GM12878 (cell line): ENCODE measurements around the gene CCDC74A. TPM values are rescaled to one million over a fixed set of nuclear protein-coding genes. Genes with fewer than 3 reads are reported as not detected.
A peak's percentile ranks its signal among the peaks of the same experiment; 100 is the strongest.

Experiments
- ATAC-seq: fragments of 200-7000 bp; cut with Tn5 transposase; 3 replicates; pipeline ENCODE4 v1.9.1; 2020; ENCODE audit warnings: mild to moderate bottlenecking, moderate library complexity
- BruUV-seq: library from RNA; stranded (reverse); fragments of 400-500 nt; replicated peaks from 2 replicates; lab custom pipeline; 2021; lab: Mats Ljungman, UMichigan
- CTCF ChIA-PET: fragments of 300-600 bp; sonication (Branson Sonifier 250); formaldehyde crosslinking; extraction: SDS; loops from one replicate; lab custom pipeline; 2021; ENCODE audit warnings: inconsistent platforms; lab: Yijun Ruan, JAX
- POLR2A ChIA-PET: fragments of 350-600 bp; formaldehyde crosslinking; extraction: SDS; loops from one replicate; lab custom pipeline; 2021; ENCODE audit warnings: inconsistent platforms; lab: Charles Lee
- RAD21 ChIA-PET: fragments of 300-600 bp; sonication (Branson Sonifier 250); formaldehyde crosslinking; loops from one replicate; lab custom pipeline; 2023; ENCODE audit warnings: antibody characterized with exemption; ENCODE audit not compliant: unreplicated experiment; lab: Charles Lee
- SMC1A ChIA-PET: fragments of 300-600 bp; sonication (Branson Sonifier 250); formaldehyde crosslinking; loops from one replicate; lab custom pipeline; 2023; ENCODE audit not compliant: unreplicated experiment, uncharacterized antibody; lab: Charles Lee
- DNase-seq: peaks from one replicate; pipeline ENCODE4 v3.0.0-alpha.2; 2011; ENCODE audit warnings: low read depth, low spot score
- FAIRE-seq: peaks from 3 replicates; lab custom pipeline; 2011; peaks lifted over from hg19 to GRCh38; lab: Jason Lieb, UNC
- H2AFZ ChIP-seq: 2 replicates; pipeline ENCODE4 v1.6.0; 2011; ENCODE audit warnings: low read depth, low read length, control low read depth; ENCODE audit not compliant: control insufficient read depth
- H3K27ac ChIP-seq: 2 replicates; pipeline ENCODE4 v1.5.1; 2011; ENCODE audit warnings: control low read depth; ENCODE audit not compliant: control insufficient read depth, insufficient read depth
- H3K27me3 ChIP-seq, 2 experiments: replicated peaks in 1 of 2; 2 replicates each; pipeline versions ENCODE4 v1.6.0 to v1.6.1; 2011; ENCODE audit warnings: low read length in 1 of 2; ENCODE audit not compliant: control insufficient read depth in 2 of 2, insufficient read depth in 2 of 2
- H3K36me3 ChIP-seq, 2 experiments: 2 replicates each; pipeline ENCODE4 v1.5.1; 2011; ENCODE audit warnings: low read length in 1 of 2; ENCODE audit not compliant: control insufficient read depth in 2 of 2, insufficient read depth in 2 of 2
- H3K4me1 ChIP-seq: 2 replicates; pipeline ENCODE4 v1.6.1; 2011; ENCODE audit warnings: mild to moderate bottlenecking, low read length, moderate library complexity, mixed read lengths; ENCODE audit not compliant: control insufficient read depth, insufficient read depth
- H3K4me2 ChIP-seq: 2 replicates; pipeline ENCODE4 v1.6.0; 2011; ENCODE audit warnings: control low read depth; ENCODE audit not compliant: control insufficient read depth, insufficient read depth
- H3K4me3 ChIP-seq: fragments of 200-600 bp; sonication (generic); 2 replicates; pipeline ENCODE4 v1.5.1; 2016
- H3K79me2 ChIP-seq: 2 replicates; pipeline ENCODE4 v1.6.0; 2011; ENCODE audit warnings: low read length; ENCODE audit not compliant: control insufficient read depth, insufficient read depth
- H3K9ac ChIP-seq: 2 replicates; pipeline ENCODE4 v1.8.0; 2011; ENCODE audit warnings: low read length, control low read depth, mixed read lengths; ENCODE audit not compliant: control insufficient read depth, insufficient read depth
- H3K9me3 ChIP-seq: replicated peaks from 3 replicates; pipeline ENCODE4 v1.5.1; 2011; ENCODE audit warnings: mild to moderate bottlenecking, low read length; ENCODE audit not compliant: control insufficient read depth, insufficient read depth
- H4K20me1 ChIP-seq: 2 replicates; pipeline ENCODE4 v1.6.0; 2011; ENCODE audit not compliant: control insufficient read depth, insufficient read depth
- BRCA1 ChIP-seq: IDR thresholded peaks from 2 replicates; pipeline ENCODE4 v1.6.1; 2011; ENCODE audit warnings: low read depth, low read length, improper control_type of control experiment
- CREM ChIP-seq: IDR thresholded peaks from 2 replicates; pipeline ENCODE4 v1.6.1; 2014; ENCODE audit warnings: antibody characterized with exemption, low read depth
- ESRRA ChIP-seq: IDR thresholded peaks from 2 replicates; pipeline ENCODE4 v1.6.1; 2012; ENCODE audit warnings: mild to moderate bottlenecking, low read length, improper control_type of control experiment
- FOXM1 ChIP-seq: IDR thresholded peaks from 2 replicates; pipeline ENCODE4 v1.6.1; 2012; ENCODE audit warnings: low read depth, mild to moderate bottlenecking, inconsistent platforms, low read length, moderate library complexity
- GATAD2B ChIP-seq: fragments of 450-650 bp; conservative IDR thresholded peaks from 2 replicates; pipeline ENCODE4 v1.6.1; 2017; ENCODE audit warnings: low read depth, mild to moderate bottlenecking, moderate library complexity
- HDGF ChIP-seq: fragments of 450-650 bp; IDR thresholded peaks from 2 replicates; pipeline ENCODE4 v1.6.1; 2016; ENCODE audit warnings: antibody characterized with exemption
- JUND ChIP-seq: IDR thresholded peaks from 2 replicates; pipeline ENCODE4 v1.6.1; 2012; ENCODE audit warnings: low read depth, mild to moderate bottlenecking, low read length, improper control_type of control experiment, moderate library complexity
- KDM1A ChIP-seq: fragments of 200-600 bp; sonication (generic); IDR thresholded peaks from 2 replicates; pipeline ENCODE4 v1.6.1; 2016; ENCODE audit warnings: borderline replicate concordance
- MEF2A ChIP-seq: IDR thresholded peaks from 2 replicates; pipeline ENCODE4 v1.6.1; 2011; ENCODE audit warnings: low read depth, mild to moderate bottlenecking, low read length, moderate library complexity; ENCODE audit not compliant: insufficient read depth
- MEF2B ChIP-seq: fragments of 450-650 bp; IDR thresholded peaks from 2 replicates; pipeline ENCODE4 v1.6.1; 2018; ENCODE audit warnings: mild to moderate bottlenecking, moderate library complexity; ENCODE audit not compliant: partially characterized antibody, poor library complexity, severe bottlenecking
- NR2C2 ChIP-seq: IDR thresholded peaks from 2 replicates; pipeline ENCODE4 v1.6.1; 2011; ENCODE audit warnings: borderline replicate concordance, low read depth; ENCODE audit not compliant: control insufficient read depth, insufficient read length
- NRF1 ChIP-seq: conservative IDR thresholded peaks from 2 replicates; pipeline ENCODE4 v1.6.1; 2011; ENCODE audit warnings: mild to moderate bottlenecking, low read depth, low read length, improper control_type of control experiment
- SMAD1 ChIP-seq: fragments of 450-650 bp; IDR thresholded peaks from 2 replicates; pipeline ENCODE4 v1.6.1; 2018; ENCODE audit warnings: mild to moderate bottlenecking, low read depth; ENCODE audit not compliant: partially characterized antibody
- TBL1XR1 ChIP-seq: IDR thresholded peaks from 2 replicates; pipeline ENCODE4 v1.6.1; 2012; ENCODE audit warnings: low read depth, low read length, improper control_type of control experiment
- TCF3 ChIP-seq: IDR thresholded peaks from 2 replicates; pipeline ENCODE4 v1.6.1; 2012; ENCODE audit warnings: low read depth, mild to moderate bottlenecking, low read length, borderline replicate concordance; ENCODE audit not compliant: insufficient read depth
- WRNIP1 ChIP-seq: IDR thresholded peaks from 2 replicates; pipeline ENCODE4 v1.6.1; 2011; ENCODE audit warnings: low read depth, low read length, improper control_type of control experiment, borderline replicate concordance
- ZBED1 ChIP-seq: IDR thresholded peaks from 2 replicates; pipeline ENCODE4 v1.6.1; 2016; ENCODE audit warnings: borderline replicate concordance
- ZNF592 ChIP-seq: fragments of 450-650 bp; IDR thresholded peaks from 2 replicates; pipeline ENCODE4 v1.6.1; 2017; ENCODE audit warnings: mild to moderate bottlenecking, moderate library complexity
- WGBS: methylation state at CpG from one replicate; pipeline ENCODE4 v1.1.6; 2016; ENCODE audit warnings: low lambda C conversion rate; ENCODE audit not compliant: insufficient replicate concordance, insufficient coverage; ENCODE audit errors: missing lambda C conversion rate; 5-methylcytosine and 5-hydroxymethylcytosine counted together
- in situ Hi-C: fragments of 300-500 bp; cut with MboI; formaldehyde crosslinking; loops from 9 replicates; pipeline ENCODE4 v1.14.3; 2018; ENCODE audit warnings: mixed read lengths
- intact Hi-C: fragments of 100-400 bp; cut with micrococcal nuclease; formaldehyde crosslinking; loops from one replicate; pipeline ENCODE4 v1.14.2; 2022; ENCODE audit not compliant: unreplicated experiment
- polyA plus RNA-seq, 11 experiments: library from polyadenylated mRNA; depleted of rRNA in 4 of 11; unstranded in 6 of 11; stranded (reverse) in 5 of 11; fragments of >200 nt; fragmentation: Nextera tagmentation in 4 of 11; fragmentation: Illumina TruSeq in 1 of 11; extraction: Ambion mirVana in 4 of 11; extraction: Trizol in 1 of 11; gene quantifications; 1 replicate in 1 of 11; 2 replicates in 10 of 11; pipeline versions ENCODE4 v1.2.1 to v1.2.3, GENCODE V29; 2011 to 2016; ENCODE audit warnings: inconsistent platforms in 2 of 11, missing spikeins in 2 of 11, low read depth in 1 of 11
- total RNA-seq, 4 experiments: library from RNA; depleted of rRNA in 3 of 4; stranded (reverse); fragments of >200 nt in 3 of 4; fragmentation: Illumina TruSeq in 1 of 4; extraction: Trizol in 1 of 4; gene quantifications; 2 replicates each; pipeline versions ENCODE4 v1.2.1 to v1.2.3, GENCODE V29; 2013 to 2021

Gene CCDC74A
- total and polyA plus RNA-seq, 10 of the 15 experiments (the other 5 are each of a cell fraction or from before 2014, with no cell fraction given), result 14.3 to 133 (median 64.2) TPM

- no TSS peak for BruUV-seq
Observed at GRCh38 chr2:131521961-131522781, 5.5 kb upstream of the CCDC74A start.

More at GRCh38 chr2:131521961-131522781, 5.5 kb upstream of the CCDC74A start:
- no peaks in the 10 kb centered on the region for H3K79me2 ChIP-seq
- no peaks in the 10 kb centered on the region for H3K4me1 ChIP-seq
- WGBS, result 90% methylated on average over 20 of the region's 20 CpGs
- TF ChIP-seq ZBED1 (no peak), NR2C2 (no peak), ZNF592 (no peak), ESRRA (no peak), TCF3 (no peak), CREM (no peak), GATAD2B (no peak), NRF1 (no peak), WRNIP1 (no peak), KDM1A (no peak), HDGF (no peak), JUND (no peak), TBL1XR1 (no peak), MEF2B (no peak), BRCA1 (no peak), FOXM1 (no peak), MEF2A (no peak), SMAD1 (no peak)
- H3K27me3 ChIP-seq, result no peaks in the 10 kb centered on the region
- no peaks in the 10 kb centered on the region for H3K9me3 ChIP-seq
- SMC1A ChIA-PET, result no interaction called here
- H4K20me1 ChIP-seq, result no peaks in the 10 kb centered on the region
- CTCF ChIA-PET, result interaction anchor here (0.7 kb wide), 1 partner anchor 29 kb away, joined by 3 read pairs; no protein-coding TSS in a partner anchor
- ATAC-seq (peak; percentile 11; the same call in 1 of the 3 replicates), DNase-seq (no peak), FAIRE-seq (no peak)
- POLR2A ChIA-PET, result no interaction called here
- in situ Hi-C loops, result no loop called here
- no peak overlapping the region for H3K4me3 ChIP-seq
- RAD21 ChIA-PET, result no interaction called here
- H3K9ac ChIP-seq, result no peak overlapping the region
- H3K36me3 ChIP-seq, result peaks cover 0 to 16% of the 10 kb centered on the region in 2 experiments; a peak in 3 of 4 replicates
- H2AFZ ChIP-seq, result no peak overlapping the region
- no peak overlapping the region for H3K27ac ChIP-seq
- intact Hi-C loops, result no loop called here
- H3K4me2 ChIP-seq, result no peak overlapping the region
